Peyer's patch (tissue), 4 donors: ENCODE data around the gene ADD2. TPM values are rescaled to one million over a fixed set of nuclear protein-coding genes. Genes with fewer than 3 reads are reported as not detected.

Experiments
- DNase-seq, 3 donors: peaks; one replicate each; pipeline ENCODE4 v3.0.0-alpha.2; 2017 to 2019
- H3K27ac ChIP-seq, 4 donors: fragments of 200-600 bp; sonication (generic); one replicate each; pipeline ENCODE4 v1.5.1; 2016 to 2019
- H3K27me3 ChIP-seq, 2 donors: fragments of 200-600 bp; sonication (generic); one replicate each; pipeline ENCODE4 v1.5.1; 2019
- H3K36me3 ChIP-seq, 3 donors: fragments of 200-600 bp; sonication (generic); one replicate each; pipeline ENCODE4 v1.5.1; 2016 to 2019
- H3K4me1 ChIP-seq, 4 donors: fragments of 200-600 bp; sonication (generic); one replicate each; pipeline ENCODE4 v1.5.1; 2016 to 2019
- H3K4me3 ChIP-seq, 4 donors: fragments of 200-600 bp; sonication (generic); 1 replicate in 3 of 4; 2 replicates in 1 of 4; pipeline ENCODE4 v1.5.1; 2016 to 2019; ENCODE audit warnings: mild to moderate bottlenecking in 1 of 4
- H3K9me3 ChIP-seq, 4 donors: fragments of 200-600 bp; sonication (generic); one replicate each; pipeline ENCODE4 v1.5.1; 2016 to 2019; ENCODE audit warnings: mild to moderate bottlenecking in 1 of 4
- POLR2A ChIP-seq, 2 donors: fragments of 450-650 bp; IDR thresholded peaks; one replicate each; pipeline ENCODE4 v1.5.1; 2017; ENCODE audit warnings: antibody characterized with exemption in 2 of 2, mild to moderate bottlenecking in 2 of 2, moderate library complexity in 2 of 2
- total RNA-seq, 4 donors: library from RNA; depleted of rRNA; stranded (reverse); fragments of >200 nt; gene quantifications; one replicate each; pipeline ENCODE4 v1.1.0, GENCODE V29; 2016
- TF ChIP-seq, protein P1 (sequence below), 6 experiments: fragments of 450-650 bp in 4 of 6; fragments of 200-600 bp in 2 of 6; sonication (generic) in 1 of 6; IDR thresholded peaks; one replicate each; pipeline ENCODE4 v1.5.1; 2017 to 2019; ENCODE audit warnings: antibody characterized with exemption in 6 of 6, mild to moderate bottlenecking in 3 of 6, moderate library complexity in 1 of 6

The ADD2 gene
- total RNA-seq, 4 donors from 2014 or later, result 0.28 to 14.0 (median 1.7) TPM; not detected in 1

DNA sequence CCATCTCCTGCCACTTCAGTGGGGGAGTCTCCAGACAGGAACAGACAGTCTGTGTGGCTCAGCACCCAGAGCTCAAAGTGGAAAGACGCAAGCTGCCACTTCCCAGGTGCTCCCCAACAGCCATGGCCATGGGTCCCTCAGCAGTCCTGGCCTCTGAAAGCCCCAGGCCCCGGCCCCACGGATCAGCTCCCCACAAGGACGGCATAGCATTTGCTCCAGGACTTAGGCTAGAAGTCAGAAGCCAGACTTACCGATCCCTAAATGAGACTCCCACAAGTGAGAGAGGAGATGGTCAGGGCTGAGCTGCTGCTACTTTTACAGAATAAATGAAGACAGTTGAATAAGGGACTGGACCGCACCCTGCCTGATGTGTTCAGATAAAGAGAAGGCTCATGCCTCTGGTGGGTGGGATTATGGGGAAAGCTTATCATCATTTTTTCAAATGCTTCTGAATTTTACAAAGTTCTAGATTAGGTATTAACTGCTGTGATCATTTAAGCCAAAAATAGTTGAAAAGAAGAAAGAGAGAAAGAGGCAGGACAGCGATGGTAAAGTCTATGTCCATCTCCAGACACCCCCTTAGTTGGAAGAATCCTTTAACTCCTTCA, 50.5 kb downstream of the ADD2 start:
- H3K4me1 ChIP-seq, result no peaks in the 10 kb centered on the region
- no peaks in the 10 kb centered on the region for H3K9me3 ChIP-seq
- H3K27ac ChIP-seq, result no peak overlapping the region
- H3K36me3 ChIP-seq, result no peaks in the 10 kb centered on the region
- H3K27me3 ChIP-seq, result no peaks in the 10 kb centered on the region
- H3K4me3 ChIP-seq, result no peak overlapping the region
- TF ChIP-seq, protein P1, sequence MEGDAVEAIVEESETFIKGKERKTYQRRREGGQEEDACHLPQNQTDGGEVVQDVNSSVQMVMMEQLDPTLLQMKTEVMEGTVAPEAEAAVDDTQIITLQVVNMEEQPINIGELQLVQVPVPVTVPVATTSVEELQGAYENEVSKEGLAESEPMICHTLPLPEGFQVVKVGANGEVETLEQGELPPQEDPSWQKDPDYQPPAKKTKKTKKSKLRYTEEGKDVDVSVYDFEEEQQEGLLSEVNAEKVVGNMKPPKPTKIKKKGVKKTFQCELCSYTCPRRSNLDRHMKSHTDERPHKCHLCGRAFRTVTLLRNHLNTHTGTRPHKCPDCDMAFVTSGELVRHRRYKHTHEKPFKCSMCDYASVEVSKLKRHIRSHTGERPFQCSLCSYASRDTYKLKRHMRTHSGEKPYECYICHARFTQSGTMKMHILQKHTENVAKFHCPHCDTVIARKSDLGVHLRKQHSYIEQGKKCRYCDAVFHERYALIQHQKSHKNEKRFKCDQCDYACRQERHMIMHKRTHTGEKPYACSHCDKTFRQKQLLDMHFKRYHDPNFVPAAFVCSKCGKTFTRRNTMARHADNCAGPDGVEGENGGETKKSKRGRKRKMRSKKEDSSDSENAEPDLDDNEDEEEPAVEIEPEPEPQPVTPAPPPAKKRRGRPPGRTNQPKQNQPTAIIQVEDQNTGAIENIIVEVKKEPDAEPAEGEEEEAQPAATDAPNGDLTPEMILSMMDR (IDR thresholded peaks at IDR 0.05), result no peak
- no peak for TF ChIP-seq POLR2A (IDR thresholded peaks at IDR 0.05)
- DNase-seq, result no peak

DNA sequence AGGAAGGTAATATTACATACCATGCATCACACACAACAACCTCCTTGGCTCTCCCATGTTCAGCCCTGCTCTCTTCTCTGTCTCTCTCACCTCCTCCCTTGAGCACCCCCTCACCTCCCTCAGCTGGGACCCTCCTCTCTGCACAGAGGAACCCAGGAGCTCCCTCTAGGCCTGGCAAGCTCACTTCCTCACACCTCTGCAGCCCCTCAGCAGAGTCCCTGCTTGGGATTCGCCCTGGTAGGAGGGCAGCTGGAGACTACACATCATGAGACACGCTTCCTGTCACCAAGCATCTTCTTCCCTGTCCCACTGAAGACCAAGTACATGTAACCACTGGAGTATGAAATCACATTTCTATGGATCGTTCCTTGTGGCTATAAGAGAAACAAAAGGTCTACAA, 51.0 kb downstream of the ADD2 start:
- no peak for DNase-seq
- Histone ChIP-seq H3K9me3 (no peaks in the 10 kb centered on the region), H3K4me1 (no peaks in the 10 kb centered on the region), H3K36me3 (no peaks in the 10 kb centered on the region), H3K27me3 (no peaks in the 10 kb centered on the region), H3K4me3 (no peak overlapping the region), H3K27ac (no peak overlapping the region)
- TF ChIP-seq, protein P1 (IDR thresholded peaks at IDR 0.05), result no peak
- TF ChIP-seq POLR2A (IDR thresholded peaks at IDR 0.05), result no peak

DNA sequence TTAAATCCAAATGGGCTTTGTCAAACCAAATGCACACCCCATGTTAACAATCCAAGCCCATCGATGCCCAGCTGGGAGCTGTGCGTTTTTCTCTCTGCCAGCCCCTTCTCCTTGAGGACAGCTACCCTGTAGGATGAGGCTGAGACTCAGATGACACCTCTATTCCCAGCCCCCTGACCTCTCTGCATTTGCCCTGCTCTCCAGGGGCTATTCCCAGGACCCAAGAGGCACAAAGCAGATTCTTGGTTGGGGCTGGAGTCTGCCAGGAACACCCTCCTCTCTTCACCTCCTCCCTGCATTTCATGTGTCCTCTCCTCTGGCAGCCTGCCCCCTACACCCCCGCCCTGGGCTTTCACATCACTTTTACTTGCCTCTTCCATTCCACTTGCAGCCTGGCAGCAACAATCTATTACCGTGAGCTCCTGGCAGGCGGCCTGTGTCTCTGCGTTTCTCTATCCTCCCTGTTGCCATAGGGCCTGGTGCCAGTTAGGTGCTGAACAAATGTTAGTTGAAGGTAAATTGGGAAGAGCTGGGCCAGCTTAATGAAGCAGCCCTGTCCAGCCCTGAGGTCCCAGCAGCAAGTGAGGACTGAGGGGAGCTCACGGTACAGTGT, 51.8 kb downstream of the ADD2 start:
- no peak overlapping the region for H3K4me3 ChIP-seq
- no peaks in the 10 kb centered on the region for H3K27me3 ChIP-seq
- DNase-seq, result no peak
- TF ChIP-seq POLR2A (IDR thresholded peaks at IDR 0.05), result no peak
- TF ChIP-seq, protein P1 (IDR thresholded peaks at IDR 0.05), result no peak
- H3K4me1 ChIP-seq, result no peaks in the 10 kb centered on the region
- H3K27ac ChIP-seq, result no peak overlapping the region
- H3K9me3 ChIP-seq, result no peaks in the 10 kb centered on the region
- no peaks in the 10 kb centered on the region for H3K36me3 ChIP-seq

DNA sequence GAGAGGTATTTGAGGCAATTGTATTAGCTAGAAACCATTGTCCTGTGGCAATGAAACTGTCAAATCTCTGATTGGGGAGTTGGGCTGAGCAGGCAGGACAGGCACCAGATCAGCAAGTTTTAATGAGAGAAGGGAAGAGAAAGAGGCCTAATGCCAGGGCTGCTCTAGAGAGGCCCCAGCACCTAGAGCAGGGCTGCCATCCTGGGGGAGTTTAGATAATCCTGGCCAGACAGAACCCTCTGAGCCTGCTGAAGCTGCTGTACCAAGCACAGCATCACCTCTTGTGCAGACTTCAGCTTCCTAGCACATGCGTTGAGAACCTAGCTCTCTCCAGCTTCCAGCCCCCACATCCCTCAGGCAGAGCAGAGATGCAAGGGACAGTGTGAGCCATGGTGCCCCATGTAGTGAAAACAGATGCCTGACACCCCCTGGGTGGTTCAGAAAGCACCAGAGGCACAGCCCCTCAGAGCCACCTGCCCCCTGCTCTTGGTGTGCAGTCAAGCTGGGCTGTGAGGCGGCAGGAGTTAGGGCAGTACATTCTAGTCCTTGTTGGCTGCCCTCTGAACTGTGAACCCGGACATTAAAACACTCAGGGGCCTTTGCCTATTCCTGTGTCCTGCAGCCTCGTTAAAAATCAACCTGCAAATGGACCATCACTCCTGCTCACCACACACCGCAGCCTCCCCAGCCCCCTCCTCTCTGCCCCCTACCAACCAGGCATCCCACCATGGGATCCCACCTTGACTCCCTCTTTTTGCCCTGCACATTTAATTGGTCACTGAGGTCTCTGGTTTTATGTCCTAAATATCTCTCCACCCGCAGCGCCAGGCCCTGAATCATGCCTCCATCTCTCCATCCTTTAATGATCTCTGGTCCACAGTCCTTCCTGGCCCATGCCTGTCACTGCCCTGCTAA, 52.7 kb downstream of the ADD2 start:
- H3K27me3 ChIP-seq, result no peaks in the 10 kb centered on the region
- no peak overlapping the region for H3K27ac ChIP-seq
- no peaks in the 10 kb centered on the region for H3K36me3 ChIP-seq
- no peak overlapping the region for H3K4me3 ChIP-seq
- H3K9me3 ChIP-seq, result no peaks in the 10 kb centered on the region
- no peak for TF ChIP-seq POLR2A (IDR thresholded peaks at IDR 0.05)
- TF ChIP-seq, protein P1 (IDR thresholded peaks at IDR 0.05), result no peak
- DNase-seq, result no peak
- H3K4me1 ChIP-seq, result no peaks in the 10 kb centered on the region

DNA sequence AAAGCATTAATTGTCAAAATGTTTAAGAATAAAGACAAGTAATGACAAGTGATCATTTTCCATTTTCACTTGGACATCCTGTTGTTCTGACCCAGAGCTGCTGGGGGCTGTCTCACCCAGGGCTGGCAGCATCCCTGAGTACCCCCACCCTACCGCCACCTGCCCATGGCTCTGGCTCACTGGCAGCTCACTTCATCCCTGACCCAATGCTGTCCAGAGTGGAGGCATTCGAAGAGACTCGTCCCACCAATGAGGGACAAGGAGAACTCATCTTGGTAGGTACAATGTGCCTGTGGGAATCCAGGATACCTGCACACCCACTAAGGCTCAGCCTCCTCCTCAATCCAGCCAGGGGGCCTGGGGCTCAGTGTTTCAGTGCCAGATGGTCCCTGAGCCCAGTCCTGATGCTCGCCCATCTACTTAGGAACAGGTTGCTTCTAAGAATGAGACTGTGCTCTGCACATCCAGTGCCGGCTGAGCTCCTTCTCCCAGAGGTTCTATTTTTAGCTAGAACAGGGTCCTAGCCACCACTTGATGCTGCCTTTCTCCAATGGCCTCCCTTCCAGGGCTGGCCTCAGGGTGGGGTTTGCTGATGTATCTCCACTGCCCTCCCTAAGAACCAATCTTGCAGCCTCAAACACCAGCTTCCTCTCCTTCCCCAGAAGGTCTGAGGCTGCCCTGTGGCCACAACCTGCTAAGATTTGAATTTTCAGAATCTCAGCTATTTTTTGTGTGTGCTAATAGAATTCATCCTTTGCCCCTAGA, 53.7 kb downstream of the ADD2 start:
- no peaks in the 10 kb centered on the region for H3K27me3 ChIP-seq
- no peak overlapping the region for H3K27ac ChIP-seq
- DNase-seq, result no peak
- H3K36me3 ChIP-seq, result no peaks in the 10 kb centered on the region
- no peak for TF ChIP-seq POLR2A (IDR thresholded peaks at IDR 0.05)
- TF ChIP-seq, protein P1 (IDR thresholded peaks at IDR 0.05), result no peak
- no peak overlapping the region for H3K4me3 ChIP-seq
- H3K4me1 ChIP-seq, result no peaks in the 10 kb centered on the region
- no peaks in the 10 kb centered on the region for H3K9me3 ChIP-seq
